Heart right ventricle (tissue), 16 donors: ENCODE data around the gene TUBGCP3. TPM values are rescaled to one million over a fixed set of nuclear protein-coding genes. Genes with fewer than 3 reads are reported as not detected.

Experiments used
- ATAC-seq, 8 donors: fragments of 200-7000 bp; cut with Tn5 transposase; one replicate each; pipeline ENCODE4 v1.9.1; 2020; ENCODE audit warnings: mild to moderate bottlenecking in 8 of 8, moderate library complexity in 8 of 8, moderate number of reproducible peaks in 1 of 8
- DNase-seq, 2 donors: peaks; one replicate each; pipeline ENCODE4 v3.0.0-alpha.2; 2020
- H3K27ac ChIP-seq, 10 donors: fragments of 200-600 bp; sonication (generic) in 2 of 10; one replicate each; pipeline versions ENCODE4 v1.5.0 to v1.8.0; 2020 to 2022; ENCODE audit warnings: mild to moderate bottlenecking in 3 of 10
- H3K27me3 ChIP-seq, 7 donors: fragments of 200-600 bp; one replicate each; pipeline ENCODE4 v1.8.0; 2021 to 2022; ENCODE audit warnings: mild to moderate bottlenecking in 2 of 7
- H3K36me3 ChIP-seq, 9 donors: fragments of 200-600 bp; sonication (generic) in 1 of 9; one replicate each; pipeline versions ENCODE4 v1.5.0 to v1.8.0; 2020 to 2022; ENCODE audit warnings: mild to moderate bottlenecking in 2 of 9
- H3K4me1 ChIP-seq, 9 donors: fragments of 200-600 bp; sonication (generic) in 1 of 9; one replicate each; pipeline versions ENCODE4 v1.5.0 to v1.8.0; 2020 to 2022; ENCODE audit warnings: mild to moderate bottlenecking in 4 of 9
- H3K4me3 ChIP-seq, 10 donors: fragments of 200-600 bp; sonication (generic) in 2 of 10; one replicate each; pipeline versions ENCODE4 v1.5.0 to v1.8.0; 2020 to 2022; ENCODE audit warnings: mild to moderate bottlenecking in 7 of 10, moderate library complexity in 2 of 10
- H3K9me3 ChIP-seq, 11 donors: fragments of 200-600 bp in 10 of 11; sonication (generic) in 2 of 11; one replicate each; pipeline versions ENCODE4 v1.5.0 to v1.8.0; 2013 to 2022; ENCODE audit warnings: mild to moderate bottlenecking in 2 of 11, control low read depth in 1 of 11, moderate library complexity in 1 of 11
- CTCF ChIP-seq, 9 donors: fragments of 200-600 bp; sonication (generic) in 2 of 9; IDR thresholded peaks; one replicate each; pipeline versions ENCODE4 v1.5.0 to v1.8.0; 2021 to 2022; ENCODE audit warnings: antibody characterized with exemption in 9 of 9, mild to moderate bottlenecking in 5 of 9, moderate library complexity in 1 of 9
- WGBS, 2 donors: extraction: QIAGEN DNeasy Blood & Tissue Kit; methylation state at CpG; one replicate each; pipeline ENCODE4 v1.1.7; 2013; ENCODE audit warnings: inconsistent platforms in 1 of 2; 5-methylcytosine and 5-hydroxymethylcytosine counted together
- intact Hi-C, 10 donors: fragments of 100-400 bp; cut with DNase I; formaldehyde crosslinking; loops; one replicate each; pipeline versions ENCODE4 v1.11.1 to v1.14.2; 2022
- polyA plus RNA-seq, 2 donors: library from polyadenylated mRNA; stranded (reverse); fragments of 200-250 nt; gene quantifications; one replicate each; pipeline ENCODE4 v1.2.3, GENCODE V29; 2013
- total RNA-seq, 10 donors: library from RNA; stranded (reverse); fragmentation: NEBNext Ultra II Directional in 3 of 10; extraction: Animal tissue kit (Norgen Biotek cat#: 25700) in 3 of 10; gene quantifications; one replicate each; pipeline versions ENCODE4 v1.2.1 to v1.2.4, GENCODE V29; 2021 to 2023
- donor health status: Arrhythmogenic right ventricular cardiomyopathy.
- donor health status: ischemic (EF 13 %, LVEDD 7.1; RV severe dilation, severe dysfunction).
- donor health status: healthy with polysubstance abuse.
- donor health status: DM: no; HTN: yes; CAD: no.
- donor health status: DM: no; HTN: no; CAD: no.
- donor health status: ischemic (EF 25% LVEDD 6.9; RV normal size, moderate dysfunction).
- donor health status: ischemic (EF 25% LVEDD 5.7; RV mildly dilated, moderate dysfunction).
- donor health status: healthy.
- donor health status: DM: yes; HTN: yes; CAD: no.
- donor health status: Ischemic cardiomyopathy.
- donor health status: ischemic (EF 35%, LVEDD 5.7; RV mildly dilated, moderate dysfunction).
- donor health status: nonischemic (EF 11% LVEDD 7.7; RV severe dilation, severe dysfunction).
- donor health status: DM: yes; HTN: yes; CAD: no.
- donor health status: PGD.
- donor health status: ischemic (EF 29% LVEDD 5.4; RV normal size, mild dysfunction).
- donor health status: nonischemic (EF 23%, LVEDD 6.1; RV moderate dilation, normal function).

The TUBGCP3 gene
- total and polyA plus RNA-seq, 12 donors: 10.6 to 25.8 (median 17.7) TPM

- no peak for DNase-seq
- no peak for ATAC-seq
- no peaks in the 10 kb centered on the region for H3K4me1 ChIP-seq
- TF ChIP-seq CTCF (IDR thresholded peaks at IDR 0.05): no peak
- H3K4me3 ChIP-seq: no peak overlapping the region
- no peaks in the 10 kb centered on the region for H3K27me3 ChIP-seq
- 95% methylated on average over 20 of the region's 20 CpGs for WGBS, 2 donors
- intact Hi-C loops: loop anchor here in 1 of 10 donors (5.0 kb wide), 1 partner anchor 957 kb away; no protein-coding TSS in a partner anchor
- peaks cover 0 to 100% (median 34%) of the 10 kb centered on the region in 9 donors for H3K36me3 ChIP-seq
- H3K27ac ChIP-seq: no peak overlapping the region
- no peaks in the 10 kb centered on the region for H3K9me3 ChIP-seq
Observed at GRCh38 chr13:112519517-112520060, 68.4 kb downstream of the TUBGCP3 start.

- DNase-seq (no peak), ATAC-seq (no peak)
- H3K4me3 ChIP-seq: no peak overlapping the region
- intact Hi-C loops: no loop called here
- 97% methylated on average over 13 of the region's 13 CpGs for WGBS, 2 donors
- no peaks in the 10 kb centered on the region for H3K9me3 ChIP-seq
- H3K27me3 ChIP-seq: no peaks in the 10 kb centered on the region
- H3K27ac ChIP-seq: no peak overlapping the region
- TF ChIP-seq CTCF (IDR thresholded peaks at IDR 0.05): no peak
- peaks cover 0 to 100% (median 34%) of the 10 kb centered on the region in 9 donors for H3K36me3 ChIP-seq
- no peaks in the 10 kb centered on the region for H3K4me1 ChIP-seq
Observed at GRCh38 chr13:112516218-112516617, 71.7 kb downstream of the TUBGCP3 start.

- DNase-seq (no peak), ATAC-seq (no peak)
- H3K27ac ChIP-seq: no peak overlapping the region
- H3K27me3 ChIP-seq: no peaks in the 10 kb centered on the region
- peaks cover 0 to 98% (median 31%) of the 10 kb centered on the region in 9 donors for H3K36me3 ChIP-seq
- no peaks in the 10 kb centered on the region for H3K9me3 ChIP-seq
- 71 to 77% methylated on average over 6 of the region's 6 CpGs for WGBS, 2 donors
- intact Hi-C loops: no loop called here
- TF ChIP-seq CTCF (IDR thresholded peaks at IDR 0.05): no peak
- no peak overlapping the region for H3K4me3 ChIP-seq
- H3K4me1 ChIP-seq: no peaks in the 10 kb centered on the region
Observed at GRCh38 chr13:112513761-112514160, 74.2 kb downstream of the TUBGCP3 start.

GRCh38 chr13:112510987-112511685 lies 76.8 kb downstream of the TUBGCP3 start:
- H3K27me3 ChIP-seq: no peaks in the 10 kb centered on the region
- no peak overlapping the region for H3K27ac ChIP-seq
- intact Hi-C loops: no loop called here
- no peak overlapping the region for H3K4me3 ChIP-seq
- WGBS, 2 donors: 94 to 96% methylated on average over 10 of the region's 10 CpGs
- TF ChIP-seq CTCF (IDR thresholded peaks at IDR 0.05): no peak
- H3K9me3 ChIP-seq: no peaks in the 10 kb centered on the region
- no peak for ATAC-seq
- no peak for DNase-seq
- no peaks in the 10 kb centered on the region for H3K4me1 ChIP-seq
- peaks cover 0 to 98% (median 24%) of the 10 kb centered on the region in 9 donors for H3K36me3 ChIP-seq
